Transverse colon (tissue), 4 donors: ENCODE results near the gene DZIP3.

Source experiments
- POLR2A ChIP-seq: fragments of 450-650 bp; IDR thresholded peaks from one replicate; pipeline ENCODE4 v1.6.1; 2016; ENCODE audit warnings: antibody characterized with exemption, mild to moderate bottlenecking, moderate library complexity
- POLR2AphosphoS5 ChIP-seq, 3 donors: sonication (generic); formaldehyde crosslinking; IDR thresholded peaks; one replicate each; pipeline ENCODE4 v1.6.1; 2016; ENCODE audit warnings: antibody characterized with exemption in 3 of 3
- TF ChIP-seq, protein P1 (sequence below), 5 experiments: fragments of 200-600 bp in 3 of 5; fragments of 450-650 bp in 2 of 5; sonication (generic) in 3 of 5; IDR thresholded peaks; 1 replicate in 2 of 5; 2 replicates in 3 of 5; pipeline ENCODE4 v1.5.1; 2016 to 2017; ENCODE audit warnings: antibody characterized with exemption in 5 of 5, inconsistent platforms in 3 of 5, mild to moderate bottlenecking in 2 of 5, moderate library complexity in 1 of 5

DNA sequence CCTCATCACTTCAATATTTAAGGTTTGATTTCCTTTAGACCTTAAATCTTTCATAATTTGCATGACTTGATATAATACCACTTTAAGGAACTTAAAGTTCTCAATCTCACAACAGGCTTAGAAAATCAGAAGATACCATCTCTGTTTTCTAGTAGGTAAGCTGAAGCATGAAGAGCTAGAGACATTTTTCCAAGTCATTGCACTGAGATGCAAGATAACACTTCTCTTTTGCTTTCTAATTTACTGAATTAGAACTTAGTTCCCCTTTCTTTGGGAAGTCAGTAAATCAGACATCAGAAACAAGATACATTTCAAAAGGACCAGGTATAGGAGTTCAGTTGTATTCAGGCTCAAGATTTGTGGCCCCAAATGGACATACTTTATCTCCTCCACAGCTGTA lies 79.7 kb downstream of the DZIP3 start:
- TF ChIP-seq, protein P1, sequence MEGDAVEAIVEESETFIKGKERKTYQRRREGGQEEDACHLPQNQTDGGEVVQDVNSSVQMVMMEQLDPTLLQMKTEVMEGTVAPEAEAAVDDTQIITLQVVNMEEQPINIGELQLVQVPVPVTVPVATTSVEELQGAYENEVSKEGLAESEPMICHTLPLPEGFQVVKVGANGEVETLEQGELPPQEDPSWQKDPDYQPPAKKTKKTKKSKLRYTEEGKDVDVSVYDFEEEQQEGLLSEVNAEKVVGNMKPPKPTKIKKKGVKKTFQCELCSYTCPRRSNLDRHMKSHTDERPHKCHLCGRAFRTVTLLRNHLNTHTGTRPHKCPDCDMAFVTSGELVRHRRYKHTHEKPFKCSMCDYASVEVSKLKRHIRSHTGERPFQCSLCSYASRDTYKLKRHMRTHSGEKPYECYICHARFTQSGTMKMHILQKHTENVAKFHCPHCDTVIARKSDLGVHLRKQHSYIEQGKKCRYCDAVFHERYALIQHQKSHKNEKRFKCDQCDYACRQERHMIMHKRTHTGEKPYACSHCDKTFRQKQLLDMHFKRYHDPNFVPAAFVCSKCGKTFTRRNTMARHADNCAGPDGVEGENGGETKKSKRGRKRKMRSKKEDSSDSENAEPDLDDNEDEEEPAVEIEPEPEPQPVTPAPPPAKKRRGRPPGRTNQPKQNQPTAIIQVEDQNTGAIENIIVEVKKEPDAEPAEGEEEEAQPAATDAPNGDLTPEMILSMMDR (IDR thresholded peaks at IDR 0.05): no peak
- TF ChIP-seq POLR2A (no peak), POLR2AphosphoS5 (IDR thresholded peaks at IDR 0.05) (no peak)
